Umbilical cord (tissue), 2 donors: ENCODE results near the gene SP7. TPM values are rescaled to one million over a fixed set of nuclear protein-coding genes. Genes with fewer than 3 reads are reported as not detected.
"Not testable (repeated sequence)": the region's sequence is repeated elsewhere in the genome, so short reads cannot be mapped to it uniquely, and the experiment has no call there.

Experiments
- DNase-seq: peaks from one replicate; pipeline ENCODE4 v3.0.0-alpha.2; 2015; ENCODE audit warnings: low spot score
- total RNA-seq: library from RNA; depleted of rRNA; stranded (reverse); fragments of >200 nt; gene quantifications from one replicate; pipeline ENCODE4 v1.2.3, GENCODE V29; 2014; ENCODE audit warnings: low replicate concordance; ENCODE audit not compliant: insufficient read depth

SP7 gene
- total RNA-seq, 1 donor from 2014 or later = 0.24 TPM

DNA sequence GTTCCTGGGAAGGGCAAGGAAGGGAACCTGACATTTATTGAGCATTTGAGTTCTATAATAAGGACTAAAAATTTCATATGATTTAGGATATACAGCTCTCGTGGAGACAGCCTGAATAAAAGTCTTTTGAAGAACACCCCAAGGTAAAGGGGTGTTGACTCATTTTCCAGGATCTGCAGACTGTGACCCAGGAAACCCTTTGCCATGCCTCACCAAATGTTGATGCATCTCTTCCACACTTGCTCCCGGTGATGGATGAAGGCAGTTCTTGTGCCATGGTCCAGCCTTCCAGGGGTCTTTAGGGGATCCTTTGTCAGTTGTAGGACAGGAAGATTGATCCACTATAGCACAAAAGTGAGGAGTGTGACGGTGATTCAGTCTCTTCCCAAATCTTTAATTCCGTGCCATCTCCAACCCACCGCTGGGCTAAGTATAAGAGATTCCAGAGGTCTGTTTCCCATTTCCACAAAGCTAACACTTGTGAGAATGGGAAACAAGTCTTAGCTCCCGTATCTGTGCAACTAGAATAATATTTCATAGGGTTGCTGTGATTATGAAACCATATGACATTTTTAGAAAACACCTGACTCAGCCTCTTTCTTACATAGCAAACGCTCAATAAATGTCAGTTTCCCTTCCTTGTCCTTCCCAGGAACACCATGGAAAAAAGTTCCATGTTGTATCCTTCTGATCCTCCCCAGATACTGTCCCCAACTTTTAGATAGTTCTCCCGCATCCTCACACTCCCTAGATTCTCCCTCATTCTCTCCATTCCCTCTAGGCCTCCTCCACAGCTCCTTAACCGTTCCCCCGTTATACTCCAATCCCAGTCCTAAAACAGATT, 15.6 kb downstream of the SP7 start:
- DNase-seq = no peak

DNA sequence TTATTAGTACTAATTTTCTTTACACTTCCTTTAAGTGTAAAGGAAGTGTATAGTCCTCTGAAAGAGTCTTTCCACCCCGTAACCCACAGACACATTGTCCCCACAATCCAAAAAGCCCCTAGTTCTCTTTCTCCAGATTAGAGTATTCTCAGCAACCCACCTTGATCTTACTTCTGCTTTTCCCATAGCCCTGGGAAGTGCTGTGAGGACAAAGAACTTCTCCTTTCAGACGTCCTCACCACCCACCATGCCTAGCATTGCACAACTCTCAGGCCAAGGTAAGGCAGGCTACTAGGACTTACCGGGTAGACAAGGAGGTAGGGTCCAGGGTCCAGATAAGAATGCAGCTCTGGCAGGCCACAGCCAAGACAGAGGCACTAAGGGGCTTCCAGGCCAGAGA, 22.2 kb downstream of the SP7 start:
- DNase-seq = no peak

DNA sequence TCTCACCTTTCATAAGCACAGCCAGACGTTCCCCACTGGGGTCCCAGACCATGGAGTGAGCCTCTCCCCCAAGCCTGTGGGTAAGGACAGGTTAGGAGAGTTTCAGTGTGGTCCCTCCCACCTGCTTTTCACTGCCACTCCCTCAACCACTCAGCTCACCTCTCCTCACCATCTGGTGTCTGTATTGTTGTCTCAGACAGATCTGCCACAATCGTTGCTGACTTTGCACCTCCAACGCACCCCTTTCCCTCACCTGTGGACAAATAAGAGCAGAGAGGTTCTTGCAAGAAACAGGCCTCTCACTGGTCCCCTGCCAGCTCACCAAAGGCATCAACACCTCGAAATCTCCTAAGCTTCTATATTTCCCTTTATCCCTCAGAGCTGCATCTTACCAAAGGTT, 27.9 kb downstream of the SP7 start:
- no peak for DNase-seq

DNA sequence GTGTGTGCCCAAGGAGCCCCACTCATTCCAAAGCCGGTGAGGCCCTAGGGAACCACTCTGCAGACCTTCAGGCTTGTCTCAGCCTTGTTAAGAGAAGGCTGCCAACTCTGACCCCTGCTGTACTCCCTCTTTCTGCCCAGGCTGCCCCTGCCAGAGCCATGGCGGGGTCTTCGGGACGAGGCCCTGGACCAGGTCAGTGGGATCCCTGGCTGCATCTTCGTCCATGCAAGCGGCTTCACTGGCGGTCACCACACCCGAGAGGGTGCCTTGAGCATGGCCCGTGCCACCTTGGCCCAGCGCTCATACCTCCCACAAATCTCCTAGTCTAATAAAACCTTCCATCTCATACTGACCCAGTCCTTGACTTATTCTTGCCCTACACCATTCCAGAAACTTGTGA, 29.3 kb downstream of the SP7 start:
- no peak for DNase-seq

DNA sequence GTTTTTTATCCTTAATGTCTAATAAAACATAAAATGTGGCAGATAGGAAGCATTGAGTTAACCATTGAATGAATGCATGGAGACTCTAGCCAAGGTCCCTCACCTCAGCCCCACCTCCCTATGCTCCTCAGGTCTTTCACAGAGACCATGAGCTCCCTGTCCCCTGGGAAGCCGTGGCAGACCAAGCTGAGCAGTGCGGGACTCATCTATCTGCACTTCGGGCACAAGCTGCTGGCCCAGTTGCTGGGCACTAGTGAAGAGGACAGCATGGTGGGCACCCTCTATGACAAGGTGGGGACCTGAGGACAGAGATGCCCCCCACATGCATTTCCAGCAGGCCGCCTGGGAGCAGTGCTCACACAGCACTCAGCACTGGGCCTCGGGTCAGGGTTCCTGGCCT, 33.3 kb downstream of the SP7 start:
- no peak for DNase-seq

DNA sequence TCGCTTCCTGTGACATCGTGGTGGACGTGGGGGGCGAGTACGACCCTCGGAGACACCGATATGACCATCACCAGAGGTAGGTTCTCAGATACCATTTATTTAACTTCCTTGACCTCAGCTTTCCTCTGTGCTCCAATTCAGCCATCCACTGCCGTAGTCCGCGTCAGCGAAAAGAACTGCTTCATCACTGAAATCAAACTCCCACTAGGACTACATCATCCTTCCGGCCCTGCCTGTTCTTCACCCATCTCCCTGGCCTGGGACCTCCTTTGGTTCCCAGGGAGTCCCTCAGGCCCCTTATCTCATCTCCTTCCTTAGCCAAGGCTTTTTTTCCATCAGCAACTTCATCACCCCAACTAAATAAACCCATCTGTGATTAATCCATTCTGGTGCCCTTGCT, 36.0 kb downstream of the SP7 start:
- DNase-seq = no peak

DNA sequence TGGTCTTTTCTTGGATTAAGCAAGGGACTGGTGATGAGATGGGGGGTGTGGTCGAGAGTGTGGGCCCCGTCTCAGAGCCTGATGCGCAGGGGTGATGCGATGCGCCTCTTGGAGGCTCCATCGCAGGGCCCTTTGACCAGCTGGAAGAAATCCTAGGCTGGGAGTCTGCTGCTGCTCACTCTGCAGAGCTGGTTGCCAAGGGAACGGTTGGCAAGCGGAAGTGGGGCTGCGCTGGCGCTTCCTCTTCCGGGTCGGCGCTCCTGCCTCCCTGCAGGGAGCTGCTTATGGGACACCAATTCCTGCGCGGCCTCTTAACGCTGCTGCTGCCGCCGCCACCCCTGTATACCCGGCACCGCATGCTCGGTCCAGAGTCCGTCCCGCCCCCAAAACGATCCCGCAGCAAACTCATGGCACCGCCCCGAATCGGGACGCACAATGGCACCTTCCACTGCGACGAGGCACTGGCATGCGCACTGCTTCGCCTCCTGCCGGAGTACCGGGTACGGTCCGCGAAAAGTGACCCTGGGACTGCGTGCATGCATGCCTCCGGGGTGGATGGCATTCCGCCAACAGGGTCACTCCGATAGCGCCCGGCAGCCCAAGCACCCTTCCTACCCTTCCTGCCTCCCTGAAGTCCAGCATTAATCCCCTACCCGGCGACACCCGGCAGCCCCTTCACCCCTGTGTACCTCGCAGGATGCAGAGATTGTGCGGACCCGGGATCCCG, 36.5 kb downstream of the SP7 start, which contains the start of gene MYG1:
MYG1 (plus strand) TSS at position 242 of the 727 bp plus-strand sequence; CDS start at position 285, 43 bp downstream.
- peak; percentile 96 for DNase-seq

DNA sequence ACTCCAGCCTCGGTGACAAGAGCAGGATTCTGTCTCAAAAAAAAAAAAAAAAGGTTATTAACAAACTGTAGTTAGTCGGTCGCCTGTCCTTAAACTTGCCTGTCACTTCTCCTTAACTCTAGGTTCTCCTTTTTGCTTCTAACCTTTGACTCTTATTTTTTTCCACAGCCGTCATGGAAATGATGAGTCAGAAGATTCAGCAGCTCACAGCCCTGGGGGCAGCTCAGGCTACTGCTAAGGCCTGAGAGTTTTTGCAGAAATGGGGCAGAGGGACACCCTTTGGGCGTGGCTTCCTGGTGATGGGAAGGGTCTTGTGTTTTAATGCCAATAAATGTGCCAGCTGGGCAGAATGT, 37.1 kb downstream of the SP7 start:
- DNase-seq = peak; percentile 71

DNA sequence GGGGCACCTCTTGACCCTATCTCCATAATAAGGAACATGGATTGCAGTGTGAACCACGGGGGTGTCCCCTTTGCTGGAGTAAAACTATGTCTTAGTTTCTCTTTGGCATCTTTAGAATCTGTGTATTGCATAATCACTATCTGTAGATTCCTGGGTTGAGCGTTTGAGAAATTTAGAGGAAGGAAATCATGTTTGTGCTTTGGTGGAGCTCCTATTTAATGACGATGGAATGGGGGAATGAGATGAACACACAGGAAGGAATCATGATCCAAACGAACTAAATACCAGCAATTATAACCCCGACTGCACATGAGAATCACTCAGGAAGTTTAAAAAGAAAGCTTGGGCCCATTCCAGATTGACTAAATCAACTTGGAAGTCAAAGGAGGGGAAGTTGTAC, 38.0 kb downstream of the SP7 start:
- DNase-seq = peak; percentile 24

DNA sequence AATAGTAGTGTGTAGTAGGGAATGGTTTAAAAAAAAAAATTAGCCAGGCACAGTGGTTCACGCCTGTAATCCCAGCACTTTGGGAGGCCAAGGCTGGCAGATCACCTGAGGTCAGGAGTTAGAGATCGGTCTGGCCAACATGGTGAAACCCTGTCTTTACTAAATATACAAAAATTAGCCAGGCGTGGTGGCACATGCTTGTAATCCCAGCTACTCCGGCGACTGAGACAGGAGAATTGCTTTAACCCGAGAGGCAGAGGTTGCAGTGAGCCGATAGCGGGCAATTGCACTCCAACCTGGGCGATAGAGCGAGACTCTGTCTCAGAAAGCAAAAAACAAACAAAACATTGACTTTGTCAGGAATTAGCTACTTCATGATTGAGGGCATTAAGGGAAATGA, 39.0 kb downstream of the SP7 start:
- DNase-seq = not testable (repeated sequence)

DNA sequence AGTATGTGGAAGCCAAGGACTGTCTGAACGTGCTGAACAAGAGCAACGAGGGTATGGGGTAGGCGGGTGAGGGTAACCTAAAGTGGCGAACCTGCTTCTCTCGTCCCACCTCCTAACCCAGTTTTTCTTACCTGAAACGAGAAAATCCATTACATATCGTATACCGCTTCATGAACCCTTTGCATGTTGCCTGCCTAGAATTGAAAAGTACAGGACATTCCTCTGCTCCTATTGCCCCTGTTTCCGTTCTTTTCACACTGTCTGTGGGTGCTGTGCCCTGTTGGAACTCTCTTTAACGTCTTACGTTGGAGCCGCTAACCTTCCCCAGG, 40.3 kb downstream of the SP7 start:
- DNase-seq = no peak

DNA sequence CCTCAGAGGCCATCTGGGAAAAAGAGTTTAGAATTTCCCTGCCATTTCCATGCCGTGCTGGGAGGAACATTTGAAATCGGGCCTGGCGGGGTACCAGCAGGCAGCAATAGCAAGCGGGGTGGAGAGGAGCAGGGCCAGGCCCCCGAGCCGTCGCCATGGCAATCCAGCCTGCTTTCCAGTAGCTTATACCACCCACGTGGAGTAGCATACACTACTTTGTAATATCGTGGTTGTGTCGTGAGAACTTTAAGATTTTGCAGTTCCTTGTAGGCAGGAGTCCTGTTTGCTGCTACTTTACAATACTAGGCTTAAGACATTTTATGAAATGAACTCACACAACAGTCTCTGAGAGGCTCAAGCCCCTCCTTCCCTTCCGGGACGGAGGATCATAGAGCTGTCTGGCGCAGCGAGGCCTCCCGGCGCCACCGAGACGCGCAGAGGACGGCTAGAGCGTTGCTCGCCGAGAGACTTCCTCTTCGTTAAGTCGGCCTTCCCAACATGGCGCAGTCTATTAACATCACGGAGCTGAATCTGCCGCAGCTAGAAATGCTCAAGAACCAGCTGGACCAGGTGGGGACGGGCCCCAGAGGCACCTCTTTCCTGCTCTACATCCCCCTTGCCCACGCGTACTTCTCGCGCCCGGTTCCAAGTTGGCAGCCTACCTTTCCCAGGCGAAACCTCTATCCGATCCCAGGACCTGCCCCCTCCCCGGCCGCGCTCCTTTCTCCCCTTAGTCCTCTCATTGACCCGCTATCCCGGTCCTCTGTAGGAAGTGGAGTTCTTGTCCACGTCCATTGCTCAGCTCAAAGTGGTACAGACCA, 40.9 kb downstream of the SP7 start, which contains the start of gene PFDN5:
PFDN5 (plus strand) TSS at position 473 of the 821 bp plus-strand sequence; CDS start at position 499, 26 bp downstream.
- DNase-seq = peak; percentile 94

DNA sequence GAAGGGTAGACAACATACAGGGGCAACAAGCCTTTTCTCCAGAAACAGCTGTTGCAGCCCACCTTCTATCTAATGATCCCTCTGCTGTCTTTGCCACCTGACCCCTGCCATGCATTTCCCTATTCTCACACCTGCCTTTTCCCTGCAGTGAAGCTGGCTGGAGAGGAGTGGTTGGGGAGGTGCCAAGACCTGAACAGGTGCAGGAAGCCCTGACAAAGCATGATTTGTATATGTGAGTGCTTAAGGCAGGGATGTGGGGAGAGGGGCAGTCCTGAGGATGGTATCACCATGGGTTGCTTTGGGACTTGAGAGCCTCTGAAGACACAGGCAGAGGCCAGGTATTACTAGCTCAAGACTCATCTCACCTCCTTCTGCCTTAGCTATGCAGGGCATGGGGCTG, 43.7 kb downstream of the SP7 start:
- no peak for DNase-seq

DNA sequence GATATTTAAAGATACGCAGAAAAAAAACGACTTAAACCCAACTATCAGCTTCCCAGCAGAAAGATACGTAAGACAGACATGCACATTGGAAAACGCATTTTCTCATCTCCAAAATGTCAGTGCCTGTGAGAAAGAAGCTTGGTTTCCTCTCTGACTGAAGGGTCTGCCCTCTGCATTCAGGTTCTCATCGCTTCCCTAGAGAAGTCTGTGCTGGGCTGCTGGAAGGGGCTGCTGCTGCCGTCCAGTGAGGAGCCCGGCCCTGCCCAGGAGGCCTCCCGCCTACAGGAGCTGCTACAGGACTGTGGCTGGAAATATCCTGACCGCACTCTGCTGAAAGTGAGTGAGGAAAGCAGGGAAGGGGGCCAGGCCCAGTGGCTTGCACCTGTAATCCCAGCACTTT, 45.5 kb downstream of the SP7 start:
- DNase-seq = no peak

DNA sequence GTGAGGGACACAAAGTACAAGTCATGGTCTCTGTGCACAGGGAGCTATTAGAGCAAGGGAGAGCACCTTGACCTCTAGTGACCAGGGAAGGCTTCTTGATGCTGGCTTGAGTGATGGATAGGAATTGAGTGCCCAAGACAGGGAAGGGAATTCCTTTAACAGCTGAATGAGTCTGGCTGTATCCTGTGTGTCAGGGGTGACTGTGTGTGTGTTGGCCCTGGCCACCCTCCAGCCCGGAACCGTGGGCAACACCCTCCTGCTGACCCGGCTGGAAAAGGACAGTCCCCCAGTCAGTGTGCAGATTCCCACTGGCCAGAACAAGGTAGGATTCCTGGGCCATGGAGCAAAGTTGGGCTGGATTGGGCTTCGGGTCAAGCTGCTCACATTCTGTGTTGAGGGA, 46.3 kb downstream of the SP7 start:
- no peak for DNase-seq

DNA sequence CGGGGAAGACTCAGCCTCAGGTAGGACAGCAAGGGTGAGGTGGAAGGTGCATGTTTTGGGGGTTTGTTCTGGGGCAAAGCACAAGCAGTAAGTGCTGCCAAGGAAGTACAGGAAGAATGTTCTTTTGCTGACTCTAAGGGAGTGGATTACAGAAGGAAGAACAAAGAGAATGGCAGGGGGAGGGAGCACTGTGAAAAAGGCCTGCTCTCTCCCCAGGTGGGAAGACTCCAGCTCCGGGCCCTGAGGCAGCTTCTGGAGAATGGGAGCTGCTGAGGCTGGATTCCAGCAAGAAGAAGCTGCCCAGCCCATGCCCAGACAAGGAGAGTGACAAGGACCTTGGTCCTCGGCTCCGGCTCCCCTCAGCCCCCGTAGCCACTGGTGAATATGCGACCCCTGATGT, 47.8 kb downstream of the SP7 start:
- no peak for DNase-seq

DNA sequence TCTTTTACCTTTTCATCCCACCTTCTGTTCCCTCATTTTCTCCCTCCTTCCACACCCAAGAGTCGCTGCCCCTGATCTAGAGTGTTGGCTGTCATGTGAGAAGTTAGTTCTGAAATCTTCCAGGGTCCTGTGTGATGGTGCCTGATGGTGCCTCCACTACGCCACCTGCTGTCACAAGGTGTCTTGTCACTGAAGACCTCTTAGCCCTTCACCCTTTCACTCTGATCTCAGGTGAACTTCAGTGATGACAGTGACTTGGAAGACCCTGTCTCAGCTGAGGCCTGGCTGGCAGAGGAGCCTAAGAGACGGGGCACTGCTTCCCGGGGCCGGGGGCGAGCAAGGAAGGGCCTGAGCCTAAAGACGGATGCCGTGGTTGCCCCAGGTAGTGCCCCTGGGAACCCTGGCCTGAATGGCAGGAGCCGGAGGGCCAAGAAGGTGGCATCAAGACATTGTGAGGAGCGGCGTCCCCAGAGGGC, 48.4 kb downstream of the SP7 start:
- peak; percentile 75 for DNase-seq

DNA sequence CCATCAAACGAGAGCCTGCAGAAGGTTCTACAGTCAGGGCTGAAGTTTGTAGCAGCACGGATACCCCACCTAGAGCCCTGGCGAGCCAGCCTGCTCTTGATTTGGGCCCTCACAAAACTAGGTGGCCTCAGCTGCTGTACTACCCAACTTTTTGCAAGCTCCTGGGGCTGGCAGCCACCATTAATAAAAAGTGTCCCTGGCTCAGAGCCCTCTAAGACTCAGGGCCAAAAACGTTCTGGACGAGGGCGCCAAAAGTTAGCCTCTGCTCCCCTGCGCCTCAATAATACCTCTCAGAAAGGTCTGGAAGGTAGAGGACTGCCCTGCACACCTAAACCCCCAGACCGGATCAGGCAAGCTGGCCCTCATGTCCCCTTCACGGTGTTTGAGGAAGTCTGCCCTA, 49.7 kb downstream of the SP7 start:
- DNase-seq = no peak

DNA sequence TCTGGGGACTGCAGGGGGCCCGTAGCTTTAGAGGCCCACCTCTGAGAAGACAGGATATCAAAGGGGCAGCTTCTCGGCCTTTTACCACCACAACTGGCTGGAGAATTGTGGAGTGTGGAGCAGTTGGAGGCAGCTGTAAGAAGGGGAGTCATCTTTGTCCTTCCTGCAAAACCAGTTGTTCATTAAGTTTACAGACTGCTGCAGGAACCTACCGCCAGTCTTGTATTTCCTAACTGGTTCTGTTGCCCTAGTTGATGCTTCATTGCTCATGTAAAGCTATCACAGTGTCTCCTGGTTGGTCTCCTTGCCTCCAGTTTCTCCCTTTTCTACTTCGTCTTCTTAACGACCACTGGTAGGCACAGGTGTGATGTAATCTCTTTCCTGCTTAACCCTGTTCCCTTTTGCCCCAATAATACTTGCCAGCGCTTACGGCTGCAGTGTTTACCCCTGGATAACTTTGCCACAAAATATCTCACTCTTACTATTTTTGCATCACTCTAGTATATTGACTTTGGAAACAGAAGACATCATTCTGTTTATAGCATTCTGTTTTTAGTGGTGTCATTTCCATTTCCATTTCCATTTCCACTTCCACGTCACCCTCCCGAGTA, 56.2 kb downstream of the SP7 start:
- no peak for DNase-seq

DNA sequence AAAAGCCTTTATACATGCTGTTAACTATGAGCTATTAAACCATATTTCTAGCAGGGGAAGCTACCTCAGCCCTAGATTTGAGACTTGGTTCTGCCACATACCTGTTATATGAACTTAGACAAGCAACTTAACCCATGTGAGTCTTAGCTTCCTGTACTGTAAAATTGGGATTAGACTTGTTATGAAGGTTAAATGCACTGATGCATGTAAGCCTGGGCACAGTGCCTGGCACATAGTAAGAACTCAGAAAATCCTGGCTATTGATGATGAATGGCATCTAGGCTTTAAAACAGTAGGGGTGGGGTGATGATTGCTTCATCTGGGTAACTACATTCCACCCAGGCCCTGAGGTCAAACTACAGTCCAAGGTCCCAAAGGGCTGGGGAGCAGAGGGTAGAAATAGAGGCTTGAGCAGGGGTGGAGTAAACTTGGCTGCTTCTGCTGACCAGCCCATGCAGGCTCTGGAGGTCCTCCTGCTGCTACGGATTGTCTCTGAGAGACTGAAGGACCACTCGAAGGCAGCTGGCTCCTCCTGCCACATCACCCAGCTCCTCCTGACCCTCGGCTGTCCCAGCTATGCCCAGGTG, 56.8 kb downstream of the SP7 start:
- no peak for DNase-seq

DNA sequence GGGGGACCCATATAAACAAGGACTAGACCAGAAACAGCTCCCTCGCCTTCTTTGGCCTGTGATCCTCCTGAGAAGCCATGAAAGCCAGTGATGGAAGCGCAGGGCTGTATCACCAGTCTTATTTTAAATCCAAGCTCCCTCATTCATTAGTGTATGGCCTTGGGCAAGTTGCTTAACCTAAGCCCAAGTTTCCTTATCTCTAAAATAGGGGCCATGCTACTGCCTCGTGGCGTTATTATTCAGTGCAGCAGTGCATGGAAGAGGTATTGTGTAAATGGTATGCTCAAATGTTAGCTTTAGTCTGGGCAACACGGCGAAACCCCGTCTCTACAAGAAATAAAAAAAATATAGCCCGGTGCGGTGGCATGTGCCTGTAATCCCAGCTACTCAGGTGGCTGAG, 58.2 kb downstream of the SP7 start:
- DNase-seq = no peak
